ENCODE data around the gene HDAC9. TPM values are rescaled to one million over a fixed set of nuclear protein-coding genes. Genes with fewer than 3 reads are reported as not detected.

HDAC9 gene
- total RNA-seq, 2 experiments from 2014 or later, result 0.61 to 0.71 TPM

- POLR2A ChIA-PET, result no interaction called here
- peaks cover 3% of the 10 kb centered on the region for H3K4me1 Mint-ChIP-seq
- H3K9me3 Mint-ChIP-seq, result no peaks in the 10 kb centered on the region
- ATAC-seq (ENCODE audit: low read depth) (peak; percentile 76), DNase-seq (peak; percentile 57)
- no peak overlapping the region for H3K4me3 Mint-ChIP-seq
- H3K27me3 Mint-ChIP-seq, result no peaks in the 10 kb centered on the region
- H3K36me3 Mint-ChIP-seq, result no peaks in the 10 kb centered on the region
- H3K27ac Mint-ChIP-seq, result no peak overlapping the region
Measured at GRCh38 chr7:18666107-18666728, 170.7 kb downstream of the HDAC9 start.

GRCh38 chr7:18667466-18667865 lies 171.9 kb downstream of the HDAC9 start:
- DNase-seq (no peak), ATAC-seq (ENCODE audit: low read depth) (no peak)
- POLR2A ChIA-PET, result no interaction called here
- no peak overlapping the region for H3K27ac Mint-ChIP-seq
- no peak overlapping the region for H3K4me3 Mint-ChIP-seq
- H3K4me1 Mint-ChIP-seq, result peaks cover 3% of the 10 kb centered on the region
- no peaks in the 10 kb centered on the region for H3K27me3 Mint-ChIP-seq
- H3K36me3 Mint-ChIP-seq, result no peaks in the 10 kb centered on the region
- H3K9me3 Mint-ChIP-seq, result no peaks in the 10 kb centered on the region

- no peak for DNase-seq
- H3K4me1 Mint-ChIP-seq, result peaks cover 1% of the 10 kb centered on the region
- POLR2A ChIA-PET, result no interaction called here
- peaks cover 2% of the 10 kb centered on the region for H3K27me3 Mint-ChIP-seq
- H3K4me3 Mint-ChIP-seq, result no peak overlapping the region
- no peaks in the 10 kb centered on the region for H3K36me3 Mint-ChIP-seq
- ATAC-seq (ENCODE audit: low read depth), result no peak
- no peaks in the 10 kb centered on the region for H3K9me3 Mint-ChIP-seq
- no peak overlapping the region for H3K27ac Mint-ChIP-seq
Measured at GRCh38 chr7:18671176-18671575, 175.6 kb downstream of the HDAC9 start.

GRCh38 chr7:18675579-18675978 lies 180.0 kb downstream of the HDAC9 start:
- DNase-seq, result no peak
- no peaks in the 10 kb centered on the region for H3K36me3 Mint-ChIP-seq
- no peak for ATAC-seq (ENCODE audit: low read depth)
- H3K4me1 Mint-ChIP-seq, result no peaks in the 10 kb centered on the region
- H3K27me3 Mint-ChIP-seq, result peaks cover 2% of the 10 kb centered on the region
- POLR2A ChIA-PET, result no interaction called here
- no peak overlapping the region for H3K27ac Mint-ChIP-seq
- no peaks in the 10 kb centered on the region for H3K9me3 Mint-ChIP-seq
- no peak overlapping the region for H3K4me3 Mint-ChIP-seq

GRCh38 chr7:18679261-18679660 lies 183.7 kb downstream of the HDAC9 start:
- Mint-ChIP-seq H3K4me3 (no peak overlapping the region), H3K27me3 (no peaks in the 10 kb centered on the region), H3K36me3 (no peaks in the 10 kb centered on the region), H3K27ac (no peak overlapping the region), H3K9me3 (no peaks in the 10 kb centered on the region), H3K4me1 (no peaks in the 10 kb centered on the region)
- DNase-seq, result no peak
- POLR2A ChIA-PET, result no interaction called here
- no peak for ATAC-seq (ENCODE audit: low read depth)

- POLR2A ChIA-PET, result no interaction called here
- H3K36me3 Mint-ChIP-seq, result no peaks in the 10 kb centered on the region
- H3K27me3 Mint-ChIP-seq, result no peaks in the 10 kb centered on the region
- DNase-seq, result no peak
- H3K4me1 Mint-ChIP-seq, result no peaks in the 10 kb centered on the region
- ATAC-seq (ENCODE audit: low read depth), result no peak
- no peaks in the 10 kb centered on the region for H3K9me3 Mint-ChIP-seq
- no peak overlapping the region for H3K27ac Mint-ChIP-seq
- H3K4me3 Mint-ChIP-seq, result no peak overlapping the region
Measured at GRCh38 chr7:18680576-18680975, 185.0 kb downstream of the HDAC9 start.

- no peaks in the 10 kb centered on the region for H3K9me3 Mint-ChIP-seq
- DNase-seq (no peak), ATAC-seq (ENCODE audit: low read depth) (no peak)
- H3K36me3 Mint-ChIP-seq, result no peaks in the 10 kb centered on the region
- H3K4me1 Mint-ChIP-seq, result no peaks in the 10 kb centered on the region
- POLR2A ChIA-PET, result no interaction called here
- H3K27me3 Mint-ChIP-seq, result no peaks in the 10 kb centered on the region
- H3K27ac Mint-ChIP-seq, result no peak overlapping the region
- no peak overlapping the region for H3K4me3 Mint-ChIP-seq
Measured at GRCh38 chr7:18684916-18685315, 189.4 kb downstream of the HDAC9 start.

GRCh38 chr7:18685971-18686370 lies 190.4 kb downstream of the HDAC9 start:
- no peaks in the 10 kb centered on the region for H3K36me3 Mint-ChIP-seq
- H3K4me1 Mint-ChIP-seq, result no peaks in the 10 kb centered on the region
- H3K27me3 Mint-ChIP-seq, result no peaks in the 10 kb centered on the region
- H3K4me3 Mint-ChIP-seq, result no peak overlapping the region
- ATAC-seq (ENCODE audit: low read depth) (no peak), DNase-seq (no peak)
- no peak overlapping the region for H3K27ac Mint-ChIP-seq
- no peaks in the 10 kb centered on the region for H3K9me3 Mint-ChIP-seq
- POLR2A ChIA-PET, result no interaction called here

- H3K36me3 Mint-ChIP-seq, result no peaks in the 10 kb centered on the region
- H3K27me3 Mint-ChIP-seq, result no peaks in the 10 kb centered on the region
- no peak overlapping the region for H3K27ac Mint-ChIP-seq
- POLR2A ChIA-PET, result no interaction called here
- H3K4me3 Mint-ChIP-seq, result no peak overlapping the region
- DNase-seq (no peak), ATAC-seq (ENCODE audit: low read depth) (no peak)
- H3K4me1 Mint-ChIP-seq, result no peaks in the 10 kb centered on the region
- H3K9me3 Mint-ChIP-seq, result no peaks in the 10 kb centered on the region
Measured at GRCh38 chr7:18689551-18689950, 194.0 kb downstream of the HDAC9 start.

GRCh38 chr7:18693406-18693805 lies 197.9 kb downstream of the HDAC9 start:
- ATAC-seq (ENCODE audit: low read depth), result no peak
- POLR2A ChIA-PET, result no interaction called here
- Mint-ChIP-seq H3K27me3 (no peaks in the 10 kb centered on the region), H3K4me3 (no peak overlapping the region), H3K9me3 (no peaks in the 10 kb centered on the region), H3K36me3 (no peaks in the 10 kb centered on the region), H3K27ac (no peak overlapping the region), H3K4me1 (no peaks in the 10 kb centered on the region)
- no peak for DNase-seq

- no peaks in the 10 kb centered on the region for H3K9me3 Mint-ChIP-seq
- POLR2A ChIA-PET, result no interaction called here
- no peaks in the 10 kb centered on the region for H3K4me1 Mint-ChIP-seq
- no peak for ATAC-seq (ENCODE audit: low read depth)
- no peaks in the 10 kb centered on the region for H3K36me3 Mint-ChIP-seq
- H3K27ac Mint-ChIP-seq, result no peak overlapping the region
- H3K4me3 Mint-ChIP-seq, result no peak overlapping the region
- H3K27me3 Mint-ChIP-seq, result no peaks in the 10 kb centered on the region
- DNase-seq, result no peak
Measured at GRCh38 chr7:18693816-18694215, 198.3 kb downstream of the HDAC9 start.

GRCh38 chr7:18694484-18694883 lies 198.9 kb downstream of the HDAC9 start:
- ATAC-seq (ENCODE audit: low read depth) (no peak), DNase-seq (no peak)
- H3K27ac Mint-ChIP-seq, result no peak overlapping the region
- no peak overlapping the region for H3K4me3 Mint-ChIP-seq
- H3K9me3 Mint-ChIP-seq, result no peaks in the 10 kb centered on the region
- H3K27me3 Mint-ChIP-seq, result peaks cover 2% of the 10 kb centered on the region
- POLR2A ChIA-PET, result no interaction called here
- no peaks in the 10 kb centered on the region for H3K4me1 Mint-ChIP-seq
- no peaks in the 10 kb centered on the region for H3K36me3 Mint-ChIP-seq

GRCh38 chr7:18694911-18695310 lies 199.4 kb downstream of the HDAC9 start:
- no peaks in the 10 kb centered on the region for H3K4me1 Mint-ChIP-seq
- POLR2A ChIA-PET, result no interaction called here
- DNase-seq, result no peak

GRCh38 chr7:18698258-18698734 lies 202.7 kb downstream of the HDAC9 start:
- H3K4me3 Mint-ChIP-seq, result no peak overlapping the region
- no peak overlapping the region for H3K27ac Mint-ChIP-seq
- no peaks in the 10 kb centered on the region for H3K4me1 Mint-ChIP-seq
- ATAC-seq (ENCODE audit: low read depth) (no peak), DNase-seq (no peak)
- H3K36me3 Mint-ChIP-seq, result no peaks in the 10 kb centered on the region
- no peaks in the 10 kb centered on the region for H3K9me3 Mint-ChIP-seq
- H3K27me3 Mint-ChIP-seq, result peaks cover 2% of the 10 kb centered on the region
- POLR2A ChIA-PET, result no interaction called here

More at GRCh38 chr7:18694911-18695310, 199.4 kb downstream of the HDAC9 start:
- Mint-ChIP-seq H3K36me3 (no peaks in the 10 kb centered on the region), H3K9me3 (no peaks in the 10 kb centered on the region), H3K27ac (no peak overlapping the region), H3K27me3 (peaks cover 2% of the 10 kb centered on the region), H3K4me3 (no peak overlapping the region)
- no peak for ATAC-seq (ENCODE audit: low read depth)

GRCh38 chr7:18700147-18700546 lies 204.6 kb downstream of the HDAC9 start:
- DNase-seq (no peak), ATAC-seq (ENCODE audit: low read depth) (no peak)
- H3K9me3 Mint-ChIP-seq, result no peaks in the 10 kb centered on the region
- no peak overlapping the region for H3K4me3 Mint-ChIP-seq
- H3K27ac Mint-ChIP-seq, result no peak overlapping the region
- no peaks in the 10 kb centered on the region for H3K36me3 Mint-ChIP-seq
- no peaks in the 10 kb centered on the region for H3K4me1 Mint-ChIP-seq
- POLR2A ChIA-PET, result no interaction called here
- H3K27me3 Mint-ChIP-seq, result peaks cover 2% of the 10 kb centered on the region
